NCI-H446 (cell line): ENCODE data around the gene PPM1H.
"Not testable (repeated sequence)": the region's sequence is repeated elsewhere in the genome, so short reads cannot be mapped to it uniquely, and the experiment has no call there.

Experiments
- DNase-seq, 2 experiments: peaks; one replicate each; lab custom pipeline; 2025; lab: John Stamatoyannopoulos, UW

The PPM1H gene

GRCh38 chr12:62834971-62835547 is 99.9 kb downstream of the PPM1H start:
- DNase-seq = no peak

GRCh38 chr12:62834406-62834805 is 100.5 kb downstream of the PPM1H start:
- DNase-seq = peak; percentile 32 to 62

DNA sequence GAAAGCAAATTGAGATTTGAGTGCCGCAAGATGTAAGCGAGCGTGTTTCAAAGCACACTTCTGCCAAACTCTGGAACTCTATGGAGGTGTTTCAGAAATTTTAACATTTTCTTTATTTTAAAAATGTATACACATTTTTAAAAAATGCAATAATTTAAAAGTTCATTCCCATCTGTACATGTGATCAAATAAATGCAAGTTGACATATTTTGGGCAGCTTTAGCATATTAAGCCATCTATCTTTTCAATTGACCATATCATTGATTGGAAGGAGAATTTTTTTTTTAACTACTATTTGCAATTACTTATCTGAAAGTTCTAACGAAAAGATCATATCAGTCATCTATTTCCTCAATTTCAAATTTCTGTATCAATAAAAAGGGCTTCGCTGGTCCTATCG is 101.3 kb downstream of the PPM1H start:
- no peak for DNase-seq

- DNase-seq = no peak
Measured at GRCh38 chr12:62832558-62832957, 102.4 kb downstream of the PPM1H start.

DNA sequence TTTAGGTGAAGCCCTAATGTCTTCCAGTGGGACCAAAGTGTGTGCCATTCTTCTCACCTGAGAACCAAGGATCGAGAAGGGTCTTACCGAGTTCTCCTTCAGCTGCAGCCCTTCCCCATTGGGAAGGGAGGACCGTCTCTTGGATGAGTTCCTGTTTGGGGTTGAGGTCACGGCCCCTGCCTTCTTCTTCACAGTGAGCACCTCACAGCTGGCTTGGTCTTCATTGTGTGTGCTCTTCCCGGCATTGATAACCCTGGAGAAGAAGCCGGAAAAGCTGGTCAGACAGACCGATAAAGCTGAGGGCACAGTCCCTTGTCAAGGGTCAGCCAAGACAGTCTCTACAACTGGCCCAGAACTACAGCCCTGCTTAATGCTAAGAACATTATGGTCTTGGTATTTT is 102.9 kb downstream of the PPM1H start:
- no peak for DNase-seq

DNA sequence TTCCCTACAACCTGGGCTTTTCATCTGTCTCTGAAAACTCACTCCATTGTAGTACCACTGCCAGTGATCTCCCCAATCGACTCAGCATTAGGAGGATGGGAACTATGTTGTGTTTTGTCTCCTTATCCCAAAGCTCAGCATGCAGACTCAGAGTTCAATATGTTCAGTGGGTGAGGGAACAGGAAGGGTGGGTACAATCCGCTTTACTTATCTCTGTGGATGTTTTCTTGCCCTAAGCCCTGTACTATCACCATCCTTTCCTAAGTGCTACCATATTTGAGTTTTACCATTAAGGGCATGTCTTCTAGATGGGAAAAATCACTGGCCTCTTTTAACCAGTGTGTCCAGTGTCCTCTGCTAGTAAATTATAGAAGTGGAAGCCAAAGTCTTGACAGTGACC is 107.1 kb downstream of the PPM1H start:
- DNase-seq = no peak

DNA sequence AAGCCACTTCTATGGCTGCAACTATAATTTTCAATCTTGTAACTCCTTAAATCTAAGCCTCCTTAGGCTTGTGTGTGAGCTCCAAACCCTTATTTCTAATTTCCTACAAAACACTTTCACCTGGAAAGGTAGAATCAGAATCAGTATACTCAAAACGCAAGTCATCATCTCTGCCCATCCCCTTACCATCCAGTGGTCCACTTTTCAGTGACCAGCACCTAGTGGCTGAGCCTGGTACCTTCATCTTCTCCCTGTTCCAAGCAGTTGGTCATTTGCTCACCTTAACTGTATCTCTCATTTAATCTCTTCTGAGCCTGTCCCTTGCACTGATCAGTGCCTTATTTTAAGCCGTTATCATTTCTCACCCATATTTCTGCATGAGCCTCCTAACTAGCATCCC is 107.9 kb downstream of the PPM1H start:
- no peak for DNase-seq

GRCh38 chr12:62817556-62818271 is 117.2 kb downstream of the PPM1H start:
- no peak for DNase-seq

DNA sequence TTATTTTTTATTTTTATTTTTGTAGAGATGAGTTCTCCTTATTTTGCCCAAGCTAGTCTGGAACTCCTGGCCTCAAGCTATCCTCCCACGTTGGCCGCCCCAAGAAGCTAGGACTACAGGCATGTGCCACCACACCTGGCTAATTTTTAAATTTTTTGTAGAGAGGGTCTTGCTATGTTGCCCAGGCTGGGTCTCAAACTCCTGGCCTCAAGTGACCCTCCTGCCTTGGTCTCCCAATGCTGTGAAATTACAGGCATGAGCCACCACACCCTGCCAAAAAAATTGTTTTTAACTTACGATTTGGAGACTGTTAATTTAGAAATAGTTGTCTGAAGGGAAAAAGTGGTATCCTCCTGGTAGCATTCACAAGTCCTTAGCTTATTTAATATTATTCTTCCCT is 120.7 kb downstream of the PPM1H start:
- DNase-seq = no peak

GRCh38 chr12:62813031-62813829 is 121.7 kb downstream of the PPM1H start:
- peak in 1 of 2 experiments; percentile 31 for DNase-seq

- DNase-seq = not testable (repeated sequence)
Measured at GRCh38 chr12:62811481-62811880, 123.5 kb downstream of the PPM1H start.

GRCh38 chr12:62808166-62808879 is 126.6 kb downstream of the PPM1H start:
- DNase-seq = no peak

DNA sequence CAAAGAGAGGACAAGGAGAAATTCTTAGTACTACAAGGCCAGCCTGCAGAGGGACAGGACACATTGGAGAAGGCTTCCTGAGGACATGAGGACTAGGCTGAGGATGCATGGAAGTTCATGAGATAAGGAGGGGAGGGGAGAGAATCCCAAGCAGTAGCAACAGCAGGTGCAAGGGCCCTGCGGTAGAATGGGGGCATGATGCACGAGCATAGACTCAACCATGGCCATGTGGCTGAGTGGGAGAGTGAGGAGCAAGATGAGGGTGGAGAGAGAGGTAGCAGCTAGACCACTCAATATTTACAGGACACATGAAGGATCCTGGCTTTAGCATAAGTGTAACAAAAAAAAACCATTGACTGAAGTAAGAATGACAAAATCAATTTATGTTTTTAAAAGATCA is 128.1 kb downstream of the PPM1H start:
- no peak for DNase-seq

- no peak for DNase-seq
Measured at GRCh38 chr12:62806244-62806836, 128.6 kb downstream of the PPM1H start.

DNA sequence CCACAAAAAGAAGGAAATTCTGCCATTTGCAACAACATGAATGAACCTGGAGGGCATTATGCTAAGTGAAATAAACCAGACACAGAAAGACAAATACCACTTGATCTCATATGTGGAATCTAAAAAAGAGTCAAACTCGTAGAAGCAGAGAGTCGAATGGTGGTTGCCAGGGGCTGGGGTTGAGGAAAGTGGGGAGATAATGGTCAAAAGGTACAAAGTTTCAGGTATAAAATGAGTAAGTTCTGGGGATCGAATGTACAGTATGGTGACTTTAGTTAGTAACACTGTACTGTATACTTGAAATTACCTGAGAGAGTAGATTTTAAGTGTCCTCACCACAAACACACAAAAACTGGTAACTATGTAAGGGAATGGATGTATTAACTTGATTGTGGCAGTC is 129.4 kb downstream of the PPM1H start:
- no peak for DNase-seq

DNA sequence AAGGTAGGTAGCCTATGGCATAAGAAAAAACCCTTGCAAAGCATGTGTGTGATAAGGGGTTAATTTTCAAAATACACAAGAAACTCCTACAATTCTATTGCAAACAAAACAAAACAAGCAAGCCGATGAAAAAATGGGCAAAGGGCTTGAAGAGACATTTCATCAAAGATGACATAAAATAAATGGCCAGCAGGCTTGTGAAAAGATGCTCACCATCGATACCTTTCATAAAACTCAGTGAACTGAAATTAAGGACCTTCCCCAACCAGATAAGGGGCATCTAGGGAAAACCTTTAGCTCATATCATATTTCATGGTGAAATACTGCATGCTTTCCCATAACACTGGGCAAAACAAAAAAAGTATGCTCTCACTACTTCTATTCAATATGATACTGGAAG is 131.2 kb downstream of the PPM1H start:
- no peak for DNase-seq

DNA sequence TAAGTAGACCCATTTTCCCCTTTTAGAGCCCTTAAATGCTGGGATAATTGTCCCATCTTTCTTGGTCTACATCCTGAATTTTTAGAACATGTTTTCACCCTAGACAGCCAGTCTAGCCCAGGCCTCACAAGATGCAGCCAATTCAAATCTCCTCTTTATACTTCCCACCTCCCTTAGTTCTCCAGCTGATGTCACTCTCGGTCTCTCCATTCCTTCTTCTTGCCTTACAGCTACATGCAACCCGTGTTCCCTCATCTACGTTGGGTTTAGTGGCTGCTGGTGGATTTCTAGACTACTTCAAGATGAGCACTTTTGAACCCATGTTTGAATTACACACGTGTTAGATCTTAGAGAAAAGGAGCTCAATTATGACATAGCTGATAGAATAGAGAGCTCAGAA is 132.0 kb downstream of the PPM1H start:
- DNase-seq = no peak

- DNase-seq = no peak
Measured at GRCh38 chr12:62802321-62802720, 132.6 kb downstream of the PPM1H start.

DNA sequence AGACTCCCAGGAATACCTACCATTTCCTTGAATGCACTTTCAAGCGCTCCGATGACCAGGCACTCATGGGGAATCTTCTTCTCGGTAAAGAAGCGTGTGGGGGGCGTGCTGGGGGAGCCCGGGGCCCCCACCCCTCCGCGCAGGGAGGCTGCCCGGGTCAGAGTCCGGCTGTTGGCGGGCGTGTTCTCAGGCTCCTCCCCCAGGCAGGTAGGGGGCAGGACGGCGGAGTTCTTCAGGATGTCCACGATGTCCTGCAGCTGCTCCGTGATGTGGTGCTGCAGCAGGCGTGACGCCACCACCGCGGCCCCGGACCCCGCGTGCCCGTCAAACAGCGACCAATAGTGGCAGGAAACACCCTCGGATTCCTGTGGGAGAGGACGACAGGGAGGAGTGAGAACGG is 133.2 kb downstream of the PPM1H start:
- DNase-seq = no peak

GRCh38 chr12:62800707-62801400 is 134.1 kb downstream of the PPM1H start:
- DNase-seq = no peak

DNA sequence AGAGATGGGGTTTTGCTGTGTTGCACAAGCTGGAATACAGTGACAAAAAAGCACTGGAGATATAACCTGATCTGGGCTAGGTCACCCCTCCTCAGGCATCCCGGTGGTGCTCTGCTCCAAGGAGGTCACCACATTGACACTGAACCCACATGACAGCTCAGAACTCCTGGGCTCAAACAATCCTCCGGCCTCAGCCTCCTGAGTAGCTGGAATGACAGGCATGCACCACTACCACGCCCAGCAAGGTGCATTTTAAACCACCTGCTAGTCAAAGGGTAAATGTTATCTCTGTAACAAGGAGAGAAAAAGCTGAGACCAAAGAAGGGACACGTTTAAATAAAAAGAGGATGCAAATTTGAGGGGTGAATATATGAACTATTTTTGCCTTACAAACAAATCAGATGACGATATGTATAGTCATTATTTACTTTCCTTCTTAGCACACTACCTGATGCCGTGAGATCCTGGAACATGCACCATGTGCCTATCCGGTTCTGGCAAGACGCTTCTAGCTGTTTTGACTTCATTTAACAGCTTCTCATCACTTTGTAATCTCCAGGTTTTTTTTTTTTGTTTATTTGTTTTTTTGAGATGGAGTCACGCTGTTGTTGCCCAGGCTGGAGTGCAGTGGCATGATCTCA is 135.1 kb downstream of the PPM1H start:
- DNase-seq = no peak
